ENCODE measurements around the gene USP6NL. TPM values are rescaled to one million over a fixed set of nuclear protein-coding genes. Genes with fewer than 3 reads are reported as not detected.

The USP6NL gene
- total and polyA plus RNA-seq, 2 of the 13 experiments (the other 11 are each of a cell fraction or from before 2014, with no cell fraction given), result 10.5 to 22.9 TPM

GRCh38 chr10:11643039-11643438 is 31.6 kb upstream of the USP6NL start:
- Histone ChIP-seq H3K4me1 (ENCODE audit: insufficient read depth, low read length) (peaks cover 22% of the 10 kb centered on the region), H3K27ac (ENCODE audit: extremely low read length, insufficient read depth, low read length) (no peak overlapping the region), H4K20me1 (ENCODE audit: insufficient read depth, low read length) (no peaks in the 10 kb centered on the region), H3K79me2 (ENCODE audit: insufficient read depth, low read length) (no peaks in the 10 kb centered on the region), H3K4me3 (replicated peaks in 1 of 3; ENCODE audit: insufficient read depth in 1 of 3, low read depth in 2 of 3, low read length in 3 of 3) (no peak overlapping the region), H3K9ac (ENCODE audit: insufficient read depth, low read depth, low read length) (no peak overlapping the region), H3K4me2 (ENCODE audit: low read depth, low read length) (no peak overlapping the region), H3K27me3 (ENCODE audit: control insufficient read depth in 1 of 2, insufficient read depth in 2 of 2, low read length in 2 of 2) (peaks cover 0 to 14% of the 10 kb centered on the region in 2 experiments; a peak in 3 of 5 replicates), H3K9me3 (ENCODE audit: low read length) (no peaks in the 10 kb centered on the region), H2AFZ (ENCODE audit: low read length) (no peak overlapping the region), H3K36me3 (replicated peaks in 1 of 2; ENCODE audit: control insufficient read depth in 1 of 2, insufficient read depth in 2 of 2, low read length in 2 of 2) (no peaks in the 10 kb centered on the region)
- WGBS (ENCODE audit: low lambda C conversion rate), result 85% methylated on average over 6 of the region's 6 CpGs
- no peak for DNase-seq (ENCODE audit: low spot score)
- no peak for ATAC-seq
- in situ Hi-C loops (cut with HindIII; ENCODE audit: extremely low pct_ligation_motif_present, low pct_unique_long_range_greater_than_20kb) (no loop called here), intact Hi-C loops (cut with micrococcal nuclease; ENCODE audit: unreplicated experiment) (no loop called here)
- CTCF ChIA-PET (ENCODE audit: low intra/inter-chr PET ratio, low total read pairs), result no interaction called here
- no peak for FAIRE-seq
- no TSS peak for BruUV-seq (replicated peaks)
- POLR2A ChIA-PET, result no interaction called here
- no peak for TF ChIP-seq CEBPB (IDR thresholded peaks at IDR 0.05; ENCODE audit: borderline replicate concordance, low read depth, low read length)
- TF ChIP-seq SIN3A (IDR thresholded peaks at IDR 0.05; ENCODE audit: borderline replicate concordance, low read depth, low read length), result no peak
- TF ChIP-seq TCF7L2 (IDR thresholded peaks at IDR 0.05; ENCODE audit: low read depth, low read length), result no peak
- TF ChIP-seq SRY (CRISPR knock-in tag; IDR thresholded peaks at IDR 0.05), result no peak
- no peak for TF ChIP-seq PAX8 (CRISPR knock-in tag; IDR thresholded peaks at IDR 0.05; ENCODE audit: borderline replicate concordance)
- TF ChIP-seq PHF5A (CRISPR knock-in tag; IDR thresholded peaks at IDR 0.05; ENCODE audit: low read depth, unreplicated experiment), result no peak
- TF ChIP-seq ZNF382 (CRISPR knock-in tag; IDR thresholded peaks at IDR 0.05; ENCODE audit: borderline replicate concordance), result no peak
- no peak for TF ChIP-seq ZNF777 (CRISPR knock-in tag; IDR thresholded peaks at IDR 0.05)
- no peak for TF ChIP-seq ARNT2 (CRISPR knock-in tag; IDR thresholded peaks at IDR 0.05; ENCODE audit: low read depth)
- no peak for TF ChIP-seq ZNF235 (CRISPR knock-in tag; IDR thresholded peaks at IDR 0.05; ENCODE audit: borderline replicate concordance)
- TF ChIP-seq ZNF333 (CRISPR knock-in tag; IDR thresholded peaks at IDR 0.05; ENCODE audit: borderline replicate concordance), result no peak
- no peak for TF ChIP-seq ZNF484 (CRISPR knock-in tag; IDR thresholded peaks at IDR 0.05; ENCODE audit: borderline replicate concordance, low read depth)
- no peak for TF ChIP-seq POGZ (CRISPR knock-in tag; IDR thresholded peaks at IDR 0.05)
- TF ChIP-seq ZNF567 (CRISPR knock-in tag; IDR thresholded peaks at IDR 0.05; ENCODE audit: borderline replicate concordance), result no peak
- no peak for TF ChIP-seq PTBP1 (IDR thresholded peaks at IDR 0.05; ENCODE audit: low read depth, low read length, poor library complexity, severe bottlenecking)
- no peak for TF ChIP-seq NR2F1 (CRISPR knock-in tag; IDR thresholded peaks at IDR 0.05)

Measured in HepG2 (cell line).